NCI-H128 (cell line): ENCODE data around the gene TAS2R38.
"Not testable (repeated sequence)": the region's sequence is repeated elsewhere in the genome, so short reads cannot be mapped to it uniquely, and the experiment has no call there.

Experiments
- DNase-seq: peaks from one replicate; lab custom pipeline; 2025; ENCODE audit not compliant: unreplicated experiment; lab: John Stamatoyannopoulos, UW

Gene TAS2R38

DNA sequence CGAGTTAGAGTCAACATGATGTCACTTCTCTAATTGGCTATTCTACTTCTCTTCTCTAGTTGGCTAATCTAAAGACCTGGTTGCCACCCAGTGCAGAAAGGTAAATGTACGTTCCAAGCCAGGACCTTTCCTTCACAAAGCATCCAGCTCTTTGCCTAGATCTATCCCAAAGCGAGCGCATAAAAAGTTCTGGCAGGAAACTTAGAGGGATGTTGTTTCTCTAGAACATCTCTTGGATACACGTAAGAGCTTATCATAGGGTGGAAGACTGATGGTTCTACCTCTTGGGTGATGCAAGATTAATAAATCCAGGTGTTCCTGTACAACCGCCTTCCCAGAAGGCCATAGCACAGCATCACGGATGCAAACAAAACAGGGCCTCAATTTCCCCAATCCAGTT, at the start of gene TAS2R38:
Gene TAS2R38 (minus strand): TSS at position 101 of the 400 bp plus-strand sequence. CDS start 84 bp downstream, at position 17.
- DNase-seq, result no peak

DNA sequence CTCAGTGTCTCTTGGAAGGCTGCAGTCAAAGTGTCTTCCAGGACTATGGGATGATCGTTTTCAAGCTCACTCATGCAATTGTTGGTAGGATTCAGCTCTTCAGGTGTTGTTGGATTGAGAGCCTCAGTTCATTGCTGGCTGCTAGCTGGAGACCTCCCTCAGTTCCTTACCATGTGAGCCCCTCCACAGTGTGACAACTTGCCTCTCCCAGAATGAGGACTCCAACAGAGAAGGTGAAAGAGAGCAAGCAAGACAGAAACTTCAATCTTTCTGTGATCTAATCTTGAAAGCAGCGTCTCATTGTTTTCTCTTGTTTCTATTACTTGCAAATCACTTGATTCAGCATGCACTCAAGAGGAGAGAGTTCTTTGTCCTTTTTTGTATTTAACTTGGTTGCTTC, 44.6 kb upstream of the TAS2R38 start:
- DNase-seq, result no peak

DNA sequence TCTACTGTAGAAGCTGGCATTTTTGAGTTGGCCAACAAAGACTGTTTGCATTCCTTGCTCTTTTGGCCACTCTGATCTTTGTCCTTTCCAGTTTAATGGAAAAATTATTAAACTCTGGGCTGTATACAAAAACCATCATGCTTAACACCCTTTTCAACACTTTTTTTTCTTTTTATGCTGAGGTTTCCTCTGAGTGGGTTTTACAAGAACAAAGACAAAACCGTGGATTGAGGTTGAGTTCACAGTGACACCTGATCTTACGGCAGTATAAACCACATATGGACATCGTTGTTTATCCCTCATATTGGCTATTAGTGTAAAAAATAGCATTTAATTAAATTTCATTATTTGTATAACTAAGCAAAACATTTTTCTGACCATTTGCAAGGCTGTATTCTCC, 43.9 kb upstream of the TAS2R38 start:
- no peak for DNase-seq

DNA sequence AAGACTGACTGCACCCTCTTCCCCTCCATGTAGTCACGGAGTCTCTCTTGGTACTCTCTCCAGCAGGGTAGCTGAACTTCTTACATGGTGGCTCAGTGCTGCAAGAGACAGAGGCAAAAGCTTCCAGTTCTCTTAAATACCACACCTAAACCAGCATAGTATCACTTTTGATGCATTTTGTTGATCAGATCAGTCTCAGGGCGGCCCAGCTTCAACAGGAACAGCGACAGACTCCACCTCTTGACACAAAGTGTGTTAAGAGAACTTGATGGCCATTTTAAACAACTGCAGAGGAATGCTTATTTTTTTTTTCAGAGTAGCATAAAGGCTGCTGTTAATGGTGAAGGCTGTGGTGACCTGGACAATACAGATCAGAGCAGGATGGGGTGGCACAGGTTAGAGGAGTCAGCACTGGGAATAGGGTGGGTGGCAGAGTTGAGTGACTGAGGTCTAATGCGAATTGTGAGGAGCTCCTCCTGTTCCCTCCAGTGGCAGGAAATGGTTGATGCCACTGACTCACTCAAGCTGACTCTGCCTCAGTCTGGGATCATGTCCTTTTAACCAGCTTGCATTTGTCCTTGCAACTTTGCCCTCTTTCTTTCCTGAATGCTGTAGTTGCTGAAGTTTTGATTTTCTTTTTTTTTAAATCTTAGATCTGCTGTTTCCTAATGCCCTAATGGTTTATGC, 39.4 kb upstream of the TAS2R38 start:
- DNase-seq, result no peak

DNA sequence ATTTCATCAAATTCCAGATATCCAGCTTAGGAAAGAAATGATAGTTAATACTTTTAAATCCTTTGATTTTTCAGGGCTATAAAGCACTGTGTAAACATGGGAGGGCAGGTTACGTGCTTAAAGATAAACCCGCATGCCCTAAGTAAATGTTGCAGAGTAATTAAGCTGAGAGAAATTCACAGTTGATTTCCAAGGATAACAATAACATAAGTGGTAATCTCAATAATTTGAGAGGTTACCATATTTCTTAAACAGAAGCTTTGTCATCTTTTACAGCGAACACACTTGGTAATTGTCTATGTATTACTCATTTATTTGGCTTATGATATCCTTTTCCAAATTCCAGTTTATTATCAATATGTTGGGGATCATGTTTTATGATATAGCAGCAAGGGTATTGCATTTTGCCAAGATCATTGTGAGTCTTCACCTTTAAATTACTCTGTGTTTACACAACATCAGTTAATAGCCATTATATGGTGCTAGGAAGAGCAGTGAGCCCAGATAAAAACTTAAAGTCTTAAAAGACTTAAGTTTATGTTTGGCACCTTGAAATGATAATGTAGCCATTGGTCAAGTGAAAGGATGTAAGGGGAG, 37.5 kb upstream of the TAS2R38 start:
- DNase-seq, result no peak

DNA sequence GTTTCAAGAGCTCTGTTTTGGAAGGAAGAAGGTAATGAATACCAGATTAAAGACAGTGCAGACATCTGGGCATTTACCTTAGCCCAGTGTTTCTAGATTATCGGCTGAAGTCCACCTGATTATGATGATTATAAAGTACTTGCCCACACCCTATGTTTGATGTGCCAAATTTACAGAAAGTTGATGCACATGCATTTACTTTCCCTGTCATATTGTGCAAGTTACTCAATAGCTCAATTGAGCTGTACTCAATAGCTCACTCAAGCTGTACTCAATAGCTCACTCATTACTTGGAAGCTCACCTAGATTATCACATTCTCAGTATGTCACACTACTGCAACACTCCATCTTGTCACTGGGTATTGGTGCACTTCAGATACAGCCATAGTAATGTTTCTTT, 35.6 kb upstream of the TAS2R38 start:
- DNase-seq, result no peak

DNA sequence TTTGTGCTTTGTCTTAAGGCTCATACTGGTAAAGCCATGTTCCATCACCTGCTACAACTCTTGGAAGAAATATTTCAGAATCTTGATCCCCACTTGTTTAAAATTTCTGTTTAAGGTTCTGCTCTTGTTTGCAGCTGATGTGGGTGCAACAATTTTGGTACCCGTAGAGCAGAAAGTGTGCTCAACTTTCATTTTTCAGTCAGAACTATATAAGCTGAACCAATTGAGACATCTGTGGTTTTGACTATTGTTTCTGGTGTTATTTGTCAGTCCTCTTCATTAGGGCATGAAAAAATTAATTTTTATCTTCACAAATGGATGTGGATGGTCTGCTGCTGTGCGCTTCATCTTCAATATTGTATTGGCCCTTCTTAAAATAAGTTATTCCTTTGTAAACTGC, 33.0 kb upstream of the TAS2R38 start:
- DNase-seq, result no peak

DNA sequence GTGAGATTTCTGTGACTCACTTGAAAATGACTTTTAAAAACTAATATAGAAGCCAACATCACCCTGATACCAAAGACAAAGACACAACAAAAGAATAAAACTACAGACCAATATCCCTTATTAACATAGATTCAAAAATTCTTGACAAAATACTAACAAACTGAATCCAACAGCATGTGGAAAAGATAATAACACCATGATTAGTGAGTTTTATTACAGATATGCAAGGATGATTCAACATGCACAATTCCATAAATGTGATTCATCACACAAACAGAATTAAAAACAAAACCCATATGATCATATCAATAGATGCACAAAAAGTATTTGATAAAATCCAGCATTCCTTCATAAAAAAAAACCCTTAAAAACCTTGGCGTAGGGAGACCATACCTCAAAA, 28.6 kb upstream of the TAS2R38 start:
- no peak for DNase-seq

DNA sequence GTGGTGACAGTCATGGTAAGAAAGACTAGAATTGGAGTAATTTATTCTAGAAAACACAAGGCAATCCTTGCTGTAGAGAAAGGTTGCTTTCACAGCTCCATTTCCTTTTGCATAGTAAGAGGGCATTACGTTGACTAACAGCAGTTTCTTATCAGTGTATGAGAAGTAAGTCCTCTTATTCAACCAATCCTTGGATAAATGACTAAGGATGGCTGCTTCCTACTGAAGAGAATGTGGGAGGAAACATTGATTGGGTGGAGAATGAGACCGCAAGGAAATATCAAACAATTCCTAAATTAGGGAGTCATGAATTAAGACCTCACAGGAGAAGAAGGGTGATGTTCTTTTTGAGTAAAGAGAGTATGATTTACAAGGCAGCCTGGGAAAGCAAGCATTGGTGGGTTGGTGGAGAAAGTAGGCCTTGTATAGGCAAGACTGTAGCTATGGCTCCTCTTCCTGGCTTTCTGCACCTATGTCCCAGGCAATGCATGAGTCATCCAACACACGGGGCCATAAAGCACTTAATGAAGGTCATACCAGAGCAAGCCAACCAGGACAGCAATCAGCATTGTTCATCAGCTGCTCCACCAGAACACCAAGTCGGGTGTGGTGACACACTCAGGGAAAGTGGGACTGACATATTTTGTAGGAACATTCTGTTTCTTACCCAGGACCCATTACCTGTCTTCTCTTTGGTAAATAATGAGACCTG, 27.7 kb upstream of the TAS2R38 start:
- DNase-seq, result no peak

DNA sequence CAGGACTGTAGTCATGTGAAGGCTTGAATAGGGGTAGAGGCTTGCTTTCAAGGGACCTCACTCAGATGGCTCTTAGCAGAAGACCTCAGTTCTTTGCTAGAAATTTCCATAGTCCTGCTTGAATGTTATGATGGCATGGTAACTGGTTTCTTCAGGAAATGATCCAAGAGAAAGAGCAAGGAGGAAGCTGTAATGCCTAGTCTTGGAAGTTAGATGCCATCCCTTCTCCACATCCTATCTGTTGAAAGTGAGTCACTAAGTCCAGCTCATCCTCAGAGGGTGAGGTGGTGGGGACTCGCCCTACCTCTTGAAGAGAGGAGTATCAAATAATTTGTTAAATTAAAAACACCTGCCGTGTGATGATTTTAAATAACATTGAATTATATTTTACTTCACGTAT, 26.7 kb upstream of the TAS2R38 start:
- no peak for DNase-seq

DNA sequence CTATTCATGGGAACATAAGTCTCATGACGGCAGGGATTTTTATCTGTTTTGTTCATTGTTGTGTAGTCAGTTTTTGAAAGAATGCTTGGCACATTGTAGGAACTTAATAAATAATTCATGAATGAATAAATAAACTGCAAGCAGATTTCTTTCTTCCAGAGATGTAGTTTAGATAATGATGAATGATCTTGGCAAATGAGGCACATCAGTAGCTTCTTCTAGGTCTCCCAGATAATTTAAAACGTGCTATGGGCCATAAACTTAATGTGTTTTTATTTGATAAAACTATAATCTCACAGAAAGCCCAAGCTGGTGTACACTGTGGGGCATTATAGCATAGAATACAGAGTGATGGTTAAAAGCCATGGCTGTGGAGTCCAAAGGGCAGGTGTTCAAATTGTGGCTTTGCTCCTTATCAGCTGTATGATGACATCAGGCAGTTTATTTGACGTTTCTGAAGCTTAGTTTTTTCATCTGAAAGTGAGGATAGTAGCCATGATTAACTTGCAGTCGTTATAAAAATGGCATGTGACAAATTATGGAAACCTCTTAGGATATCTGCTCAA, 25.6 kb upstream of the TAS2R38 start:
- DNase-seq, result no peak

DNA sequence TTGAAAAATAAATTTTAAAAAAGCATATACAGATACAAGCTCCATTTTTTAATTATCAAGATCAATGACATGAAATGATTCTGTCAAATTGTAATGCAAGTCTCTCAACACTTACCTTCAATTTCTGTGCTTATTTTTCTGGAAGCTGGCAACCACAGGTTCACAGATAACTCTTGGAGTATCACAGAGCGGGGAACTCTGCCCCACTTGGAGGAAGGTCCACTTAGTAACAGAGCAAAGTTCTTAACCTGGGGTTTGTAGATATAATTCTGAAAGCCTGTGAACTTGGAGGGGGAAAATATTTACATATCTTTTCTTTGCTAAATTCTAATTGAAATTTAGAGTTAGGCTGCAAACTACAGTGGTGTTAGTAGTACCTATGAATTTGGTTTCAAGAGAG, 19.8 kb upstream of the TAS2R38 start:
- DNase-seq, result no peak

DNA sequence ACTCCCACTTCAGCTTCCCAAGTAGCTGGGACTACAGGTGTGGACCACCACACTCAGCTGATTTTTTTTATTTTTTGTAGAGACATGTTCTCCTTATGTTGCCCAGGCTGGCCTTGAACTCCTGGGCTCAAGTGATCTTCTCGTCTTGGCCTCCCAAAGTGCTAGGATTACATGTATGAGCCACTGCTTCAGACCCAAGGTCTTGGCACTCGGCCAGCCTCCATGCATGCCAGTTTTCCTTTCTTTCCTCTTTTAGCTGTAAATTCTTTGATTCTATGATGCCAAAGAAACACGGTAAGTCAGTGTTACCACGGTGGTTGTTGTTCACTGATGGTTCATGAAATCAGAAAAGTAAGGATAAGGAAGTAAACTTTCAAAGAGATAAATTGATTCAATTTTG, 19.1 kb upstream of the TAS2R38 start:
- no peak for DNase-seq

DNA sequence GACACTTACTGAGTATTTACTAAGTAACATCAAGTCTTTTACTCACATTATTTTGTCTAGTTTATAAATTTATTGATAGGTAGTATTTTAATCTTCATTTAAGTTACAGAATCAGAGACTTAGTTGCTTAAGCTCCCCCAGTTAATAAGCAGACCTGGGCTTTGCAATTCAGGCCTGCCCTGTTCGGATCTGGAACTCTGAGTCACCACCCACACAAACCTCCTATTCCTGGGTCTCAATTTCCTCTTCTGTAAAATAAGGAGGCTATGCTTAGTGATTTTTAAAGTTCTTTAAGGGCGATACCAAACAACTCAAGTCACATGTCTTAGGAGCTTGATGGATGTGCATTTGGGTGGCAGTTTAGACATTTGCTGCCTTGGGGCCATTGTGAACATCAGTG, 18.6 kb upstream of the TAS2R38 start:
- no peak for DNase-seq

DNA sequence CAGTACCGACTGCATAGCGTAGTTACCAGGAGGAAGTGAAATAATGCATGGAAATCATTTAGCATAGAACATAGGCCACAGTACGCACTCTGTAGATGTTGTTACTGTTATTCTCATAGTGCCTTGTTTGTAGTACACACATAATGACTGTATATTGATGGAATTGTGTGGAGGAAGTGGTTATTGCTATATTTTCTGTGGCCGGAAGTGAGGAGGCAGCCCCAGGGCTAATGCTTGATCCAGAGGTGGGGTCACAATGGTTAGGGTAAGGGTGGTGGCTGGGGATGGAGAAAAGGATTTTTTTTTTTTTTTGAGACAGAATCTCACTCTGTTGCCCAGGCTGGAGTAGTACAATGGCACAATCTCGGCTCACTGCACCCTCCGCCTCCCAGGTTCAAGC, 17.6 kb upstream of the TAS2R38 start:
- no peak for DNase-seq

DNA sequence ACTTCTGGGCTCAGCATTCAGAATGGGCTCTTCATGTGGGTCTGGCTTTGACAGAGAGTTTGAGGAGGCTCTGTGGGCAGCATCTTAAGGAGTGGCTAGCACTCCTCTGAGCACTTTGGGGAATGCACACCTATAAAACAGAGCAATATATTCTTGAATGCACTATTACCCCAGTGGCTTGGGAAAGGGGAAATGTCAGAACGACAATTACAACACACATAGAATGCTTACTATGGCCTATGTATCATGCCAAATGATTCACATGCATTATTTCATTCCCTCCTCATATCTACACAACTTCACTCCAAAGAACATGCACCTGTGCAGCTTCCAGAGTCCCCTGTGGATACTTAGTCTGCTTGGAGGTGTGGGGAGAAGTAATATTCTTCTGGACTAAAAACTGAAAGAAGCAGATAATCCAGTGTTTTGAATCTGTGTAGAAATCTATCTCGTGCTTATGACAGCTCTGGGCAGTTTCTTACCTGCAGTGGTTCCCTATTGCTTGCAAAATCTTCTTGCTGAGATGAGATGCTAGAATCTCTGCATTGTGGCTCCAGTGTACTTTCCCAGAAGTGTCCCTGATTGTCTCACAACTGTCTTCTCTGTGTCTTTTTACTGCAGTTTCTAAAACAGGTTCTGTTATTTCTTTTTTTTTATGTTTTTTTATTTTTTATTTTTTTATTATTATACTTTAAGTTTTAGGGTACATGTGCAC, 16.6 kb upstream of the TAS2R38 start:
- DNase-seq, result no peak

DNA sequence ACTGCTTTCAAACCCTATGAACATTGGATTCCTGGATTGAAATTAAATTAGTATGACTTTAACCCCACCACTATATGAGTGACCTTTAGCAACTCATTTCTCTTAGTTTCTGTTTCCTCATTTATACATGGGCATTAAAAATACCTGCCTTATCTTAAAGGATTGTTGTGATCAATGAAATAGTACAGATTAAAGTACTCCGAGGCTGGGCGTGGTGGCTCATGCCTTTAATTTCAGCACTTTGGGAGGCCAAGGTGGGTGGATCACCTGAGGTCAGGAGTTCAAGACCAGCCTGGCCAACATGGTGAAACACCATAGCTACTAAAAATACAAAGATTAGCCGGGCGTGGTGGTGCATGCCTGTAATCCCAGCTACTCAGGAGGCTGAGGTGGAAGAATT, 14.2 kb upstream of the TAS2R38 start:
- DNase-seq, result not testable (repeated sequence)

DNA sequence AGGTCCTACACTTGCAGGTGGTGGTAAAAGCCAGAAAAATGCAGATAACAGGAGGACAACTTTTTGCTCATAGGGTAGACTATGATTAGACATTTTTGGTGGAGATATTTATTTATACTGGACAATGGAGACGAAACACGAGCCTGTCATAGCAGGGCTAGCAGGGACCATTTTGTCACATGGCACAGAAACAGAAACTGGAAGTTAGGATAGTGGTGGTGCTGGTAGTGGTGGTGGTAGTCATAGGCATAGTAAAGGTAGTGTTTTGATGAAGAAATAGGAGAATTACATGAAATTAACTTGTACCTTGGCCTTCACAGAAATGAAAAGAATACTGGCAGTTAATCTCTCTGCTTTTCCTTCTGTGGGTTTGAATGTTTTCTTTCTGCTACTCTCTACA, 13.3 kb upstream of the TAS2R38 start:
- DNase-seq, result no peak

DNA sequence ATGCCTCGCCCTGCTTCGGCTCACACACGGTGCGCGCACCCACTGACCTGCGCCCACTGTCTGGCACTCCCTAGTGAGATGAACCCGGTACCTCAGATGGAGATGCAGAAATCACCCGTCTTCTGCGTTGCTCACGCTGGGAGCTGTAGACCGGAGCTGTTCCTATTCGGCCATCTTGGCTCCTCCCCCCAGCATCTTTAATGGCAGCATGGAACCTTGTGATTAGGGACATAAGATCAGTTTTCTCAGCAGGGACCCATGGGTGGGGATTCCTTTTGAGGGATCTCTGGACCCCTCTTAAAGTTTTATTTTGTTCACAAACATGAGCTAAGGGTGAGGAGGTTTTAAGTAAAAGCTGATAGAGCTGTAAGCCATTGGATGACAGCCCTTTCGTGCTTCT, 12.4 kb upstream of the TAS2R38 start:
- DNase-seq, result not testable (repeated sequence)

DNA sequence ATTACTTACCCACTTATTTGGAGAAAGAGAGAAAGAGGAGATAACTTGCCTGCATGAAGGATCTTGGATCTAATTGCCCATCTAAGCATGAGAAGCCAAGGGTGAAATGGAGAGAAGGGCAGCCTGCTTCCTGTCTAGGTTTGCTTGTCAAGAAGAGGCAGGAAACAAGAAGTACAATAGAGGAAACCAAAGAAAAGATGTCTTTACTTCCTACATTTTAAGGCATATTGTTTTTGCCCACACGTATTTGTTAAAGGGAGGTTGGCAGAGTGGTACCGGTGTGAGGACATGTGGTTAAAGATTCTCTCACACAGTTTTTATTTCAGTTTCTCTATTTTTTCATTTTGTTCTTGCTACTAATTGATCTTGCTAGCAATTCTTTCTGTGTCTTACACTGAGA, 6.0 kb upstream of the TAS2R38 start:
- DNase-seq, result no peak

DNA sequence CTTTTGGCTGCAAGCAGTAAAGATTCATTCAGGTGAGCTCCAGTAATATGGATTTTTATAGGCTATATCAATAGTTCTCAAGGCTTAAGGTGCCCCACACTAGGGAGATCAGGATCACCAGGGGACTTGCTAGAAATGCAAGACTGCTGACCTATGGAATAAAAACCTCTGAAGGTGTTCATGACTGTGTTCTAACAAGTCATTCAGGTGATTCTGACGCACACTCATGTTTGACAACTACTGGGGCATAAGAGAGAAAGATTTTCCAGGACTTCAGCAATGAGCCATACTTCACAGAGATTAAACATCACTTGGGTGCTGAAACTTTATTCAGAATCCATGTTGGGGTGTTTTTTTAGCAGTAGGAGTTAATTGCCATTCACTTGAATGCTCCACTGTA, 4.8 kb upstream of the TAS2R38 start:
- no peak for DNase-seq
